Sigmoid colon (tissue), 7 donors: ENCODE results near the gene OR2AT4. TPM values are rescaled to one million over a fixed set of nuclear protein-coding genes. Genes with fewer than 3 reads are reported as not detected.
A peak's percentile ranks its signal among the peaks of the same experiment; 100 is the strongest.

Experiments used
- DNase-seq: peaks from one replicate; pipeline ENCODE4 v3.0.0-alpha.2; 2019
- H3K27ac ChIP-seq, 4 donors: fragments of 200-600 bp; sonication (generic); one replicate each; pipeline ENCODE4 v1.5.1; 2016 to 2019; ENCODE audit warnings: mild to moderate bottlenecking in 1 of 4
- H3K27me3 ChIP-seq, 3 donors: fragments of 200-600 bp; sonication (generic); one replicate each; pipeline ENCODE4 v1.5.1; 2019; ENCODE audit warnings: mild to moderate bottlenecking in 1 of 3
- H3K36me3 ChIP-seq, 4 donors: fragments of 200-600 bp; sonication (generic); one replicate each; pipeline ENCODE4 v1.5.1; 2016 to 2019
- H3K4me1 ChIP-seq, 4 donors: fragments of 200-600 bp; sonication (generic); one replicate each; pipeline ENCODE4 v1.5.1; 2017 to 2019
- H3K4me3 ChIP-seq, 4 donors: fragments of 200-600 bp; sonication (generic); one replicate each; pipeline ENCODE4 v1.5.1; 2017 to 2019; ENCODE audit warnings: mild to moderate bottlenecking in 2 of 4, moderate library complexity in 1 of 4
- H3K9me3 ChIP-seq, 4 donors: fragments of 200-600 bp in 3 of 4; sonication (generic) in 3 of 4; one replicate each; pipeline versions ENCODE4 v1.5.1 to v1.6.1; 2013 to 2019
- EP300 ChIP-seq, 4 donors: sonication (generic); formaldehyde crosslinking; IDR thresholded peaks; one replicate each; pipeline ENCODE4 v1.6.1; 2017; ENCODE audit warnings: antibody characterized with exemption in 4 of 4
- POLR2A ChIP-seq, 2 donors: fragments of 450-650 bp; IDR thresholded peaks; one replicate each; pipeline ENCODE4 v1.6.1; 2016; ENCODE audit warnings: antibody characterized with exemption in 2 of 2, mild to moderate bottlenecking in 2 of 2, moderate library complexity in 2 of 2
- POLR2AphosphoS5 ChIP-seq, 4 donors: sonication (generic); formaldehyde crosslinking; IDR thresholded peaks; one replicate each; pipeline ENCODE4 v1.6.1; 2017; ENCODE audit warnings: antibody characterized with exemption in 4 of 4
- WGBS, 2 donors: extraction: QIAGEN DNeasy Blood & Tissue Kit; methylation state at CpG; one replicate each; pipeline ENCODE4 v1.1.7; 2013; 5-methylcytosine and 5-hydroxymethylcytosine counted together
- intact Hi-C: fragments of 100-400 bp; cut with DNase I; formaldehyde crosslinking; loops from one replicate; pipeline ENCODE4 v1.15.1; 2023
- polyA plus RNA-seq, 3 donors: library from polyadenylated mRNA; stranded (reverse); fragments of 200-250 nt; gene quantifications; one replicate each; pipeline ENCODE4 v1.2.3, GENCODE V29; 2013
- total RNA-seq, 4 donors: library from RNA; depleted of rRNA; stranded (reverse); fragments of >200 nt; gene quantifications; one replicate each; pipeline ENCODE4 v1.1.0, GENCODE V29; 2016
- TF ChIP-seq, protein P1 (sequence below), 4 experiments: fragments of 450-650 bp in 3 of 4; fragments of 200-600 bp in 1 of 4; IDR thresholded peaks; one replicate each; pipeline ENCODE4 v1.5.1; 2016 to 2019; ENCODE audit warnings: antibody characterized with exemption in 4 of 4, mild to moderate bottlenecking in 3 of 4, moderate library complexity in 2 of 4
- donor health status: healthy with polysubstance abuse.
- donor health status: Bipolar disorder and iron deficiency.
- donor health status: healthy.

OR2AT4 gene
- total and polyA plus RNA-seq, 7 donors = not detected

GRCh38 chr11:75142714-75143419 lies 46.2 kb upstream of the OR2AT4 start:
- H3K27ac ChIP-seq = peak overlapping the region in 2 of 4 donors; percentile 1 to 22
- no peak overlapping the region for H3K4me3 ChIP-seq
- H3K27me3 ChIP-seq = no peaks in the 10 kb centered on the region
- no peaks in the 10 kb centered on the region for H3K4me1 ChIP-seq
- H3K9me3 ChIP-seq = no peaks in the 10 kb centered on the region
- intact Hi-C loops = loop anchor here (5.0 kb wide), 1 partner anchor 211 kb away; no protein-coding TSS in a partner anchor
- peak in 1 of 4 donors; percentile 7 for TF ChIP-seq POLR2AphosphoS5 (IDR thresholded peaks at IDR 0.05)
- TF ChIP-seq, protein P1, sequence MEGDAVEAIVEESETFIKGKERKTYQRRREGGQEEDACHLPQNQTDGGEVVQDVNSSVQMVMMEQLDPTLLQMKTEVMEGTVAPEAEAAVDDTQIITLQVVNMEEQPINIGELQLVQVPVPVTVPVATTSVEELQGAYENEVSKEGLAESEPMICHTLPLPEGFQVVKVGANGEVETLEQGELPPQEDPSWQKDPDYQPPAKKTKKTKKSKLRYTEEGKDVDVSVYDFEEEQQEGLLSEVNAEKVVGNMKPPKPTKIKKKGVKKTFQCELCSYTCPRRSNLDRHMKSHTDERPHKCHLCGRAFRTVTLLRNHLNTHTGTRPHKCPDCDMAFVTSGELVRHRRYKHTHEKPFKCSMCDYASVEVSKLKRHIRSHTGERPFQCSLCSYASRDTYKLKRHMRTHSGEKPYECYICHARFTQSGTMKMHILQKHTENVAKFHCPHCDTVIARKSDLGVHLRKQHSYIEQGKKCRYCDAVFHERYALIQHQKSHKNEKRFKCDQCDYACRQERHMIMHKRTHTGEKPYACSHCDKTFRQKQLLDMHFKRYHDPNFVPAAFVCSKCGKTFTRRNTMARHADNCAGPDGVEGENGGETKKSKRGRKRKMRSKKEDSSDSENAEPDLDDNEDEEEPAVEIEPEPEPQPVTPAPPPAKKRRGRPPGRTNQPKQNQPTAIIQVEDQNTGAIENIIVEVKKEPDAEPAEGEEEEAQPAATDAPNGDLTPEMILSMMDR (IDR thresholded peaks at IDR 0.05) = no peak
- DNase-seq = peak; percentile 88
- WGBS, 2 donors = 39 to 44% methylated on average over 10 of the region's 10 CpGs
- H3K36me3 ChIP-seq = no peaks in the 10 kb centered on the region

DNA sequence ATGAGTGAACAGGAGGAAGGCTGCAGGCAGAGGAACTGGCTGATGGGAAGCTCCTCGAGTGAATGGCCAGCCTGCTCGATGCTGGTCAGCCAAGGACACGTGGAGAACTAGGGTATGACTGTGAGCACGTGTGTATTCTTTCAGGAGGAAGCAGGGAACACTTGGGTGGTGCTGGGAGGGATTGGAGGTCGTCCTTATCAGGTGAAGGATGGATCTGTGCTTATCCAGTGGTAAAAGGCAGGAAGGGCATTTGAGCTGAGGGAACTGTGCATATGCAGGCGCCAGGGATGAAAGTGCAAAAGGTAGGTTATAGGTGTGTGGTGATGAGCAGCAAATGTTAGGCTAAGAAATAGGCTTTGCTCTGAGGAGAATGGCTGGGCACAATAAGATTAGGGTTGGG lies 44.5 kb upstream of the OR2AT4 start:
- no peak overlapping the region for H3K4me3 ChIP-seq
- no peak overlapping the region for H3K27ac ChIP-seq
- no peaks in the 10 kb centered on the region for H3K36me3 ChIP-seq
- no peaks in the 10 kb centered on the region for H3K9me3 ChIP-seq
- WGBS, 2 donors = 58 to 68% methylated on average over 6 of the region's 6 CpGs
- H3K27me3 ChIP-seq = no peaks in the 10 kb centered on the region
- H3K4me1 ChIP-seq = no peaks in the 10 kb centered on the region
- TF ChIP-seq, protein P1 (IDR thresholded peaks at IDR 0.05) = no peak
- TF ChIP-seq POLR2A (IDR thresholded peaks at IDR 0.05) (no peak), EP300 (IDR thresholded peaks at IDR 0.05) (no peak), POLR2AphosphoS5 (IDR thresholded peaks at IDR 0.05) (no peak)
- no peak for DNase-seq
- intact Hi-C loops = loop anchor here (2.0 to 5.0 kb wide), 2 partner anchors 64 to 209 kb away; no protein-coding TSS in a partner anchor

GRCh38 chr11:75140269-75141138 lies 43.8 kb upstream of the OR2AT4 start:
- no peak for TF ChIP-seq EP300 (IDR thresholded peaks at IDR 0.05)
- TF ChIP-seq, protein P1 (IDR thresholded peaks at IDR 0.05) = peak; percentile 69 to 91 (median 77)
- Histone ChIP-seq H3K4me1 (no peaks in the 10 kb centered on the region), H3K9me3 (no peaks in the 10 kb centered on the region), H3K36me3 (no peaks in the 10 kb centered on the region), H3K27me3 (no peaks in the 10 kb centered on the region), H3K4me3 (no peak overlapping the region), H3K27ac (no peak overlapping the region)
- intact Hi-C loops = loop anchor here (1.0 to 5.0 kb wide), 3 partner anchors 64 to 208 kb away; no protein-coding TSS in a partner anchor
- DNase-seq = no peak
- 32 to 39% methylated on average over 22 of the region's 22 CpGs for WGBS, 2 donors

- Histone ChIP-seq H3K27me3 (peaks cover 0 to 6% (median 0%) of the 10 kb centered on the region in 3 donors), H3K4me1 (no peaks in the 10 kb centered on the region), H3K36me3 (no peaks in the 10 kb centered on the region), H3K9me3 (no peaks in the 10 kb centered on the region), H3K4me3 (no peak overlapping the region), H3K27ac (no peak overlapping the region)
- intact Hi-C loops = no loop called here
- TF ChIP-seq EP300 (IDR thresholded peaks at IDR 0.05) = no peak
- 82% methylated on average over 1 of the region's 1 CpG for WGBS, 2 donors
- no peak for DNase-seq
Observed at GRCh38 chr11:75135651-75136050, 39.0 kb upstream of the OR2AT4 start.

DNA sequence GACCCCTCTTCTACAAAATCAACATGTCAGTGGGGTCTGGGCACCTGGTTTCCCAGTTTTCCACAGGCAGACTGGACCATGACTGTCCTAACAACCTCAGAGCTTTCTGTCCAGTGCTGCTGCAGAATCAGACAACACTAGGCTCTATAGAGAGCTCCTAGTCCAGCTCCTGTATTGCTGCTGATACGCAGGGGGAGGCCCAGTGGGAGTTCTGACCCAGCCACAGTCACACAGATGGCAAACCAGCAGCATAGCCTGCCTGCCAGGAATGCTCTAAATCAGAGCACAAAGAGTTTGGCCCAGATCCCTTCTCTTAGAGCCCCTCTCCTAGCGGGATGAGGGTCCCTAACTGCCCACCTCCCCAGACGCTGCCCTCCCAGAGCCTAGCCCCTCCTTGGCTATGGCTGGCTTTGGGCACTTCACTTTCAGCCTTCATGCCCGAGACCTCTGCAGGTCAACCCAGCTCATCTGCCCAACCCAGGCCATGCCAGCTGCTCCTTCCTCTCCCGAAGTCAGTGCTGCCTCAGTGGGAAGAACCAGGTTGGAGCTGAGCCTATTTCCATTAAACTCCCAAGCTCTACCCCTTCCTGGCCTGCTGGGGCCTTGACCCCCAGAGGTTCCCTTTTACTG lies 38.5 kb upstream of the OR2AT4 start:
- Histone ChIP-seq H3K27ac (no peak overlapping the region), H3K9me3 (no peaks in the 10 kb centered on the region), H3K36me3 (no peaks in the 10 kb centered on the region), H3K4me1 (no peaks in the 10 kb centered on the region), H3K4me3 (no peak overlapping the region), H3K27me3 (peaks cover 0 to 6% (median 0%) of the 10 kb centered on the region in 3 donors)
- intact Hi-C loops = no loop called here
- no peak for DNase-seq
- 76 to 87% methylated on average over 5 of the region's 5 CpGs for WGBS, 2 donors
- TF ChIP-seq EP300 (IDR thresholded peaks at IDR 0.05) = no peak
- TF ChIP-seq POLR2A (IDR thresholded peaks at IDR 0.05) = no peak
